GM21390 (cell line): ENCODE measurements around the gene PPP1R18.
"Not testable (repeated sequence)": the region's sequence is repeated elsewhere in the genome, so short reads cannot be mapped to it uniquely, and the experiment has no call there.

Experiments
- ATAC-seq: cut with Tn5 transposase; IDR thresholded peaks from one replicate; pipeline ENCODE4 v1.9.1; 2021; ENCODE audit not compliant: unreplicated experiment

PPP1R18 gene

GRCh38 chr6:30670760-30671527 is 15.5 kb downstream of the PPP1R18 start:
- ATAC-seq = no peak

GRCh38 chr6:30666300-30666699 is 20.1 kb downstream of the PPP1R18 start:
- ATAC-seq = not testable (repeated sequence)

GRCh38 chr6:30664994-30665767 is 21.3 kb downstream of the PPP1R18 start:
- ATAC-seq = no peak

- not testable (repeated sequence) for ATAC-seq
Measured at GRCh38 chr6:30657922-30658321, 28.5 kb downstream of the PPP1R18 start.

GRCh38 chr6:30657454-30657853 is 29.0 kb downstream of the PPP1R18 start:
- no peak for ATAC-seq

- ATAC-seq = no peak
Measured at GRCh38 chr6:30656513-30656912, 29.9 kb downstream of the PPP1R18 start.

GRCh38 chr6:30655743-30656094 is 30.7 kb downstream of the PPP1R18 start:
- no peak for ATAC-seq

- no peak for ATAC-seq
Measured at GRCh38 chr6:30654798-30655742, 31.4 kb downstream of the PPP1R18 start.

GRCh38 chr6:30651143-30651542 is 35.3 kb downstream of the PPP1R18 start:
- ATAC-seq = no peak

GRCh38 chr6:30647242-30648116 is 39.0 kb downstream of the PPP1R18 start:
- peak; percentile 65 for ATAC-seq

- peak; percentile 57 for ATAC-seq
Measured at GRCh38 chr6:30646450-30647241, 39.8 kb downstream of the PPP1R18 start, which contains the start of gene C6orf136. Gene C6orf136, plus strand, starts transcription at chr6:30647133. Its CDS starts 99 bp downstream, at chr6:30647232.

GRCh38 chr6:30645989-30646388 is 40.5 kb downstream of the PPP1R18 start:
- ATAC-seq = no peak

- ATAC-seq = no peak
Measured at GRCh38 chr6:30644769-30645168, 41.7 kb downstream of the PPP1R18 start.

GRCh38 chr6:30643656-30644055 is 42.8 kb downstream of the PPP1R18 start:
- no peak for ATAC-seq

- ATAC-seq = no peak
Measured at GRCh38 chr6:30641048-30641447, 45.4 kb downstream of the PPP1R18 start.

- no peak for ATAC-seq
Measured at GRCh38 chr6:30640481-30640880, 46.0 kb downstream of the PPP1R18 start.

GRCh38 chr6:30635834-30636233 is 50.6 kb downstream of the PPP1R18 start:
- no peak for ATAC-seq

- ATAC-seq = peak; percentile 86
Measured at GRCh38 chr6:30626484-30627366, 59.7 kb downstream of the PPP1R18 start, which contains the start of gene ATAT1. Gene ATAT1, plus strand, starts transcription at chr6:30626874.
